K562 (cell line): ENCODE results near the gene PNKD. TPM values are rescaled to one million over a fixed set of nuclear protein-coding genes. Genes with fewer than 3 reads are reported as not detected.

ENCODE experiments used
- BRF1 ChIP-seq: IDR thresholded peaks from 3 replicates; pipeline ENCODE4 v1.6.1; 2011; ENCODE audit warnings: borderline replicate concordance, mild to moderate bottlenecking; ENCODE audit not compliant: insufficient read length; ENCODE audit errors: extremely low read depth
- FOXK2 ChIP-seq, 2 experiments: fragments of 450-650 bp; IDR thresholded peaks in 1 of 2; conservative IDR thresholded peaks in 1 of 2; 2 replicates each; pipeline ENCODE4 v1.6.1; 2016; ENCODE audit warnings: low read depth in 2 of 2, mild to moderate bottlenecking in 1 of 2
- GABPB2 ChIP-seq: fragments of 250-450 bp; sonication (Bioruptor Pico); conservative IDR thresholded peaks from 2 replicates; pipeline ENCODE4 v1.5.1; 2021; ENCODE audit warnings: mild to moderate bottlenecking
- SP1 ChIP-seq: sonication (generic); formaldehyde crosslinking; IDR thresholded peaks from 2 replicates; pipeline ENCODE4 v1.8.1; 2022; ENCODE audit warnings: mild to moderate bottlenecking, missing genetic modification reagents
- ZNF165 ChIP-seq: fragments of 250-450 bp; sonication (Bioruptor Pico); IDR thresholded peaks from 2 replicates; pipeline ENCODE4 v1.4.0; 2020; ENCODE audit warnings: borderline replicate concordance
- polyA plus RNA-seq, 8 experiments: library from polyadenylated mRNA; depleted of rRNA in 4 of 8; stranded (reverse) in 5 of 8; unstranded in 3 of 8; fragments of >200 nt; fragmentation: Nextera tagmentation in 2 of 8; fragmentation: Illumina TruSeq in 1 of 8; extraction: Ambion mirVana in 2 of 8; extraction: Trizol in 1 of 8; gene quantifications; 2 replicates each; pipeline versions ENCODE4 v1.2.1 to v1.2.3, GENCODE V29; 2011 to 2014; ENCODE audit warnings: inconsistent platforms in 1 of 8, missing spikeins in 1 of 8
- total RNA-seq, 7 experiments: library from RNA; depleted of rRNA in 6 of 7; stranded (reverse); fragments of >200 nt in 6 of 7; fragmentation: Illumina TruSeq in 2 of 7; extraction: Trizol in 2 of 7; gene quantifications; 2 replicates each; pipeline versions ENCODE4 v1.2.1 to v1.2.3, GENCODE V29; 2011 to 2021; ENCODE audit warnings: low replicate concordance in 1 of 7
- TF ChIP-seq, protein P1 (sequence below), 2 experiments: fragments of 450-650 bp; IDR thresholded peaks; 2 replicates each; pipeline ENCODE4 v1.6.1; 2018; ENCODE audit warnings: mild to moderate bottlenecking in 2 of 2, low read depth in 1 of 2; ENCODE audit not compliant: partially characterized antibody in 2 of 2
- TF ChIP-seq, protein P2 (sequence below), 2 experiments: fragments of 250-450 bp in 1 of 2; fragments of 450-650 bp in 1 of 2; sonication (Bioruptor Pico) in 1 of 2; IDR thresholded peaks; 2 replicates each; pipeline versions ENCODE4 v1.6.1 to v1.8.0; 2016 to 2021; ENCODE audit warnings: mild to moderate bottlenecking in 2 of 2, moderate library complexity in 2 of 2, missing compliant biosample characterization in 1 of 2, missing genetic modification characterization in 1 of 2
- TF ChIP-seq, protein P3 (sequence below), 2 experiments: fragments of 450-650 bp in 1 of 2; sonication (generic) in 1 of 2; formaldehyde crosslinking in 1 of 2; IDR thresholded peaks; 2 replicates each; pipeline versions ENCODE4 v1.7.1 to v1.9.0; 2016 to 2022; ENCODE audit warnings: inconsistent platforms in 1 of 2, mild to moderate bottlenecking in 1 of 2, missing genetic modification reagents in 1 of 2
- TF ChIP-seq, protein P4 (sequence below): fragments of 200-800 bp; sonication (Bioruptor generic); IDR thresholded peaks from 2 replicates; pipeline ENCODE4 v1.6.1; 2017; ENCODE audit warnings: missing genetic modification characterization, missing compliant biosample characterization

Gene PNKD
- total and polyA plus RNA-seq, 9 of the 15 experiments (the other 6 are each of a cell fraction or from before 2014, with no cell fraction given), result 26.0 to 105 (median 60.1) TPM

DNA sequence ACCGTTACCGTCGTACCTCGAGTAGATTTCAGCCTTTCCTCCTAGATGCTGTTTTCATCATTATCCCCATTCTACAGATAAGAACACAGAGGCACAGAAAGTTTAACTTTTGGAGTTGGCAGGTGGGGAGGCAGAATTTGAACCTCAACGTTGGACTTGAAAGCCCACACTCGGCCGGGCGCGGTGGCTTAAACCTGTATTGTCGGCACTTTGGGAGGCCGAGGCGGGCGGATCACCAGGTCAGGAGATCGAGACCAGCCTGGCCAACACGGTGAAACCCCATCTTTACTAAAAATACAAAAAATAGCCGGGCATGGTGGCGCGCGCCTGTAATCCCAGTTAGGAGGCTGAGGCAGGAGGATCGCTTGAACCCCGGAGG is 97.8 kb downstream of the PNKD start (continued):
- TF ChIP-seq BRF1 (no peak), SP1 (CRISPR knock-in tag) (no peak; the same call in 1 of the 2 replicates), GABPB2 (no peak), ZNF165 (CRISPR knock-in tag) (no peak), FOXK2 (conservative IDR thresholded peaks at IDR 0.05 in 1 of 2, IDR thresholded peaks at IDR 0.05 in 1 of 2; ENCODE audit: low read depth in 2 of 2) (0 out of 4 replicates have a peak, but pooled peaks of 1 of the 2 experiments have one; percentile 22)
- TF ChIP-seq, protein P1, sequence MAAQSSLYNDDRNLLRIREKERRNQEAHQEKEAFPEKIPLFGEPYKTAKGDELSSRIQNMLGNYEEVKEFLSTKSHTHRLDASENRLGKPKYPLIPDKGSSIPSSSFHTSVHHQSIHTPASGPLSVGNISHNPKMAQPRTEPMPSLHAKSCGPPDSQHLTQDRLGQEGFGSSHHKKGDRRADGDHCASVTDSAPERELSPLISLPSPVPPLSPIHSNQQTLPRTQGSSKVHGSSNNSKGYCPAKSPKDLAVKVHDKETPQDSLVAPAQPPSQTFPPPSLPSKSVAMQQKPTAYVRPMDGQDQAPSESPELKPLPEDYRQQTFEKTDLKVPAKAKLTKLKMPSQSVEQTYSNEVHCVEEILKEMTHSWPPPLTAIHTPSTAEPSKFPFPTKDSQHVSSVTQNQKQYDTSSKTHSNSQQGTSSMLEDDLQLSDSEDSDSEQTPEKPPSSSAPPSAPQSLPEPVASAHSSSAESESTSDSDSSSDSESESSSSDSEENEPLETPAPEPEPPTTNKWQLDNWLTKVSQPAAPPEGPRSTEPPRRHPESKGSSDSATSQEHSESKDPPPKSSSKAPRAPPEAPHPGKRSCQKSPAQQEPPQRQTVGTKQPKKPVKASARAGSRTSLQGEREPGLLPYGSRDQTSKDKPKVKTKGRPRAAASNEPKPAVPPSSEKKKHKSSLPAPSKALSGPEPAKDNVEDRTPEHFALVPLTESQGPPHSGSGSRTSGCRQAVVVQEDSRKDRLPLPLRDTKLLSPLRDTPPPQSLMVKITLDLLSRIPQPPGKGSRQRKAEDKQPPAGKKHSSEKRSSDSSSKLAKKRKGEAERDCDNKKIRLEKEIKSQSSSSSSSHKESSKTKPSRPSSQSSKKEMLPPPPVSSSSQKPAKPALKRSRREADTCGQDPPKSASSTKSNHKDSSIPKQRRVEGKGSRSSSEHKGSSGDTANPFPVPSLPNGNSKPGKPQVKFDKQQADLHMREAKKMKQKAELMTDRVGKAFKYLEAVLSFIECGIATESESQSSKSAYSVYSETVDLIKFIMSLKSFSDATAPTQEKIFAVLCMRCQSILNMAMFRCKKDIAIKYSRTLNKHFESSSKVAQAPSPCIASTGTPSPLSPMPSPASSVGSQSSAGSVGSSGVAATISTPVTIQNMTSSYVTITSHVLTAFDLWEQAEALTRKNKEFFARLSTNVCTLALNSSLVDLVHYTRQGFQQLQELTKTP (IDR thresholded peaks at IDR 0.05; ENCODE audit: low read depth in 1 of 2, partially characterized antibody in 2 of 2), result no peak
- TF ChIP-seq, protein P2, sequence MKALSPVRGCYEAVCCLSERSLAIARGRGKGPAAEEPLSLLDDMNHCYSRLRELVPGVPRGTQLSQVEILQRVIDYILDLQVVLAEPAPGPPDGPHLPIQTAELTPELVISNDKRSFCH (CRISPR knock-in tag; IDR thresholded peaks at IDR 0.05), result no peak
- TF ChIP-seq, protein P2 (tag; IDR thresholded peaks at IDR 0.05), result no peak
- TF ChIP-seq, protein P3, sequence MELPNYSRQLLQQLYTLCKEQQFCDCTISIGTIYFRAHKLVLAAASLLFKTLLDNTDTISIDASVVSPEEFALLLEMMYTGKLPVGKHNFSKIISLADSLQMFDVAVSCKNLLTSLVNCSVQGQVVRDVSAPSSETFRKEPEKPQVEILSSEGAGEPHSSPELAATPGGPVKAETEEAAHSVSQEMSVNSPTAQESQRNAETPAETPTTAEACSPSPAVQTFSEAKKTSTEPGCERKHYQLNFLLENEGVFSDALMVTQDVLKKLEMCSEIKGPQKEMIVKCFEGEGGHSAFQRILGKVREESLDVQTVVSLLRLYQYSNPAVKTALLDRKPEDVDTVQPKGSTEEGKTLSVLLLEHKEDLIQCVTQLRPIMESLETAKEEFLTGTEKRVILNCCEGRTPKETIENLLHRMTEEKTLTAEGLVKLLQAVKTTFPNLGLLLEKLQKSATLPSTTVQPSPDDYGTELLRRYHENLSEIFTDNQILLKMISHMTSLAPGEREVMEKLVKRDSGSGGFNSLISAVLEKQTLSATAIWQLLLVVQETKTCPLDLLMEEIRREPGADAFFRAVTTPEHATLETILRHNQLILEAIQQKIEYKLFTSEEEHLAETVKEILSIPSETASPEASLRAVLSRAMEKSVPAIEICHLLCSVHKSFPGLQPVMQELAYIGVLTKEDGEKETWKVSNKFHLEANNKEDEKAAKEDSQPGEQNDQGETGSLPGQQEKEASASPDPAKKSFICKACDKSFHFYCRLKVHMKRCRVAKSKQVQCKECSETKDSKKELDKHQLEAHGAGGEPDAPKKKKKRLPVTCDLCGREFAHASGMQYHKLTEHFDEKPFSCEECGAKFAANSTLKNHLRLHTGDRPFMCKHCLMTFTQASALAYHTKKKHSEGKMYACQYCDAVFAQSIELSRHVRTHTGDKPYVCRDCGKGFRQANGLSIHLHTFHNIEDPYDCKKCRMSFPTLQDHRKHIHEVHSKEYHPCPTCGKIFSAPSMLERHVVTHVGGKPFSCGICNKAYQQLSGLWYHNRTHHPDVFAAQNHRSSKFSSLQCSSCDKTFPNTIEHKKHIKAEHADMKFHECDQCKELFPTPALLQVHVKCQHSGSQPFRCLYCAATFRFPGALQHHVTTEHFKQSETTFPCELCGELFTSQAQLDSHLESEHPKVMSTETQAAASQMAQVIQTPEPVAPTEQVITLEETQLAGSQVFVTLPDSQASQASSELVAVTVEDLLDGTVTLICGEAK (IDR thresholded peaks at IDR 0.05), result no peak
- TF ChIP-seq, protein P3 (CRISPR knock-in tag; IDR thresholded peaks at IDR 0.05), result no peak
- TF ChIP-seq, protein P4, sequence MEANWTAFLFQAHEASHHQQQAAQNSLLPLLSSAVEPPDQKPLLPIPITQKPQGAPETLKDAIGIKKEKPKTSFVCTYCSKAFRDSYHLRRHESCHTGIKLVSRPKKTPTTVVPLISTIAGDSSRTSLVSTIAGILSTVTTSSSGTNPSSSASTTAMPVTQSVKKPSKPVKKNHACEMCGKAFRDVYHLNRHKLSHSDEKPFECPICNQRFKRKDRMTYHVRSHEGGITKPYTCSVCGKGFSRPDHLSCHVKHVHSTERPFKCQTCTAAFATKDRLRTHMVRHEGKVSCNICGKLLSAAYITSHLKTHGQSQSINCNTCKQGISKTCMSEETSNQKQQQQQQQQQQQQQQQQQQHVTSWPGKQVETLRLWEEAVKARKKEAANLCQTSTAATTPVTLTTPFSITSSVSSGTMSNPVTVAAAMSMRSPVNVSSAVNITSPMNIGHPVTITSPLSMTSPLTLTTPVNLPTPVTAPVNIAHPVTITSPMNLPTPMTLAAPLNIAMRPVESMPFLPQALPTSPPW (CRISPR knock-in tag), result no peak; the same call in 1 of the 2 replicates
